ENCODE measurements around the gene PAOX.

The PAOX gene

DNA sequence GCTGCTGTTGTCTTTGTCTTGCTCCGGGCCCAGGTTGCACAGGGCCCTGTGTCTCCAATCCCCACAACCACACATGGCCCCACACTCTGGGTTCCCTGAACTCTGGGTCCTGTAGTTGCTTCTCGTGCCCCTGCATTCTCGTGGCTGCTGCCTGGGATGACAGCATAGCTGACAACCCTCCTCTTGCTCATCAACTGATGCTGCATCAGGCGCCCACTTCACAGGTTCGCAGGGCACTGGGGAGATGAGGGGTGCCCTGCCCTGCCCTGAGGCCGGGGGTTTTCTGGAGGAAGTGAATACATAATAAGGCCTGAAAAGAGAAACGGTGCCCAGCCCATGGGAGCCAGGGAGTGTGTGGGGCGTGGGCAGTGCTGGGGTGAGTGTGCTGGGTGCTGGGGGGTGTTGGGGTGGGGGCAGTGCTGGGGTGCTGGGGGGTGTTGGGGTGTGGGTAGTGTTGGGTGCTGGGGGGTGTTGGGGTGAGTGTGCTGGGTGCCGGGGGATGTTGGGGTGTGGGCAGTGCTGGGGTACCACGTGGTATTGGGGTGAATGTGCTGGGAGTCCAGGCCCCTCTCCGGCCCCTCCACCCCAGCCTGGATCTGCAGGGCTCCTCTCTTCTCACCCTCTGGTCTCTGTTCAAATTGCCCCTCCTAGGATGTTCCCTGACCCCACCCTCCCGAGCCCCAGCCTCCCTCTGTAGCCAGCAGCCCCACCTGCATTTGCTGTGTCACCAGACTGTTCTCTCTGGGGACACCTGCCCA lies 12.9 kb downstream of the PAOX start:
- TF ChIP-seq, protein P1, sequence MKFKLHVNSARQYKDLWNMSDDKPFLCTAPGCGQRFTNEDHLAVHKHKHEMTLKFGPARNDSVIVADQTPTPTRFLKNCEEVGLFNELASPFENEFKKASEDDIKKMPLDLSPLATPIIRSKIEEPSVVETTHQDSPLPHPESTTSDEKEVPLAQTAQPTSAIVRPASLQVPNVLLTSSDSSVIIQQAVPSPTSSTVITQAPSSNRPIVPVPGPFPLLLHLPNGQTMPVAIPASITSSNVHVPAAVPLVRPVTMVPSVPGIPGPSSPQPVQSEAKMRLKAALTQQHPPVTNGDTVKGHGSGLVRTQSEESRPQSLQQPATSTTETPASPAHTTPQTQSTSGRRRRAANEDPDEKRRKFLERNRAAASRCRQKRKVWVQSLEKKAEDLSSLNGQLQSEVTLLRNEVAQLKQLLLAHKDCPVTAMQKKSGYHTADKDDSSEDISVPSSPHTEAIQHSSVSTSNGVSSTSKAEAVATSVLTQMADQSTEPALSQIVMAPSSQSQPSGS (tag by site-specific recombination; IDR thresholded peaks at IDR 0.05; ENCODE audit: low read depth): no peak
- TF ChIP-seq ZNF514 (tag by site-specific recombination; IDR thresholded peaks at IDR 0.05) (no peak), KLF7 (tag by site-specific recombination; IDR thresholded peaks at IDR 0.05; ENCODE audit: borderline replicate concordance) (no peak), SP2 (tag by site-specific recombination; IDR thresholded peaks at IDR 0.05) (no peak), ZNF112 (tag by site-specific recombination; IDR thresholded peaks at IDR 0.05) (no peak), WT1 (tag by site-specific recombination; IDR thresholded peaks at IDR 0.05) (no peak), ZNF670 (tag by site-specific recombination; IDR thresholded peaks at IDR 0.05; ENCODE audit: low read depth) (no peak), SETDB1 (IDR thresholded peaks at IDR 0.05; ENCODE audit: insufficient read length, low read length) (no peak), ZNF311 (tag by site-specific recombination; IDR thresholded peaks at IDR 0.05; ENCODE audit: borderline replicate concordance) (no peak)
- ChIA-PET POLR2A (no interaction called here), CTCF (no interaction called here)
- Histone ChIP-seq H3K27ac (ENCODE audit: extremely low read depth, low read depth, low read length) (no peak overlapping the region), H3K9me3 (ENCODE audit: control insufficient read depth, insufficient read depth, low read depth, low read length) (no peaks in the 10 kb centered on the region), H3K36me3 (ENCODE audit: control insufficient read depth in 2 of 2, insufficient read depth in 1 of 2, low read length in 2 of 2) (peaks cover 0 to 17% of the 10 kb centered on the region in 2 experiments; a peak in 1 of 3 replicates), H3K4me1 (ENCODE audit: control insufficient read depth, insufficient read depth, low read length) (0 out of 2 replicates have a peak, but pooled peaks cover 2% of the 10 kb centered on the region), H3K4me3 (ENCODE audit: low read depth, low read length) (no peak overlapping the region)

DNA sequence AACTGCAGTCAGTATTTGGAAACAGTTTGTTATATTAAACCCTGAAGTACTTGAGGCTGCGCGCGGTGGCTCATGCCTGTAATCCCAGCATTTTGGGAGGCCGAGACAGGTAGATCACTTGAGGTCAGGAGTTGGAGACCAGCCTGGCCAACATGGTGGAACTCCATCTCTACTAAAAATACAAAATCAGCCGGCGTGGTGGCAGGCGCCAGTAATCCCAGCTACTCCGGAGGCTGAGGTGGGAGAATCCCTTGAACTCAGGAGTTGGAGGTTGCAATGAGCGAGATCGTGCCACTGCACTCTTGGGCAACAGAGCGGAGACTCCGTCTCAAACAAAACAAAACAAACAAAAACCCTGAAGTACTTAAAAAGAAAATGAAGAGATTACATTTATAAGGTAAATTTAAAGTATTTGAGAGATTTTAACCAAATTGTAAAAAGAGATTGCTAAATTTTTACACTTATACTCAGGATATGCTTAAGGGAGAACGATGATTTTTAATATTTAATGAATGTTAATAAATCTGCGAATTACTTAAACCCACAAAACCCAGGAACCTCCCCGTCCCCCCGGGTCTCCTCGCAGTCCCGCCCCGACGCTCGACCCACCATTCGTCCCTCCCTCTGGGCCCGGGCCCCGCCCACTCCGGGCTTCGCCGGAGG lies 14.5 kb downstream of the PAOX start:
- Histone ChIP-seq H3K27ac (ENCODE audit: extremely low read depth, low read depth, low read length) (peak overlapping the region; percentile 36; the same call in 1 of the 2 replicates), H3K4me1 (ENCODE audit: control insufficient read depth, insufficient read depth, low read length) (0 out of 2 replicates have a peak, but pooled peaks cover 2% of the 10 kb centered on the region), H3K36me3 (ENCODE audit: control insufficient read depth in 2 of 2, insufficient read depth in 1 of 2, low read length in 2 of 2) (peaks cover 5 to 31% of the 10 kb centered on the region in 2 experiments; a peak in 2 of 3 replicates), H3K9me3 (ENCODE audit: control insufficient read depth, insufficient read depth, low read depth, low read length) (no peaks in the 10 kb centered on the region), H3K4me3 (ENCODE audit: low read depth, low read length) (no peak overlapping the region)
- CTCF ChIA-PET: no interaction called here
- TF ChIP-seq IKZF3 (tag by site-specific recombination; IDR thresholded peaks at IDR 0.05) (no peak), ZNF248 (tag by site-specific recombination; IDR thresholded peaks at IDR 0.05) (no peak), ZNF394 (tag by site-specific recombination; IDR thresholded peaks at IDR 0.05; ENCODE audit: borderline replicate concordance) (peak; percentile 86; the same call in 1 of the 2 replicates), ZNF311 (tag by site-specific recombination; IDR thresholded peaks at IDR 0.05; ENCODE audit: borderline replicate concordance) (no peak), ZFP41 (tag by site-specific recombination; IDR thresholded peaks at IDR 0.05; ENCODE audit: borderline replicate concordance) (no peak)
- TF ChIP-seq, protein P2, sequence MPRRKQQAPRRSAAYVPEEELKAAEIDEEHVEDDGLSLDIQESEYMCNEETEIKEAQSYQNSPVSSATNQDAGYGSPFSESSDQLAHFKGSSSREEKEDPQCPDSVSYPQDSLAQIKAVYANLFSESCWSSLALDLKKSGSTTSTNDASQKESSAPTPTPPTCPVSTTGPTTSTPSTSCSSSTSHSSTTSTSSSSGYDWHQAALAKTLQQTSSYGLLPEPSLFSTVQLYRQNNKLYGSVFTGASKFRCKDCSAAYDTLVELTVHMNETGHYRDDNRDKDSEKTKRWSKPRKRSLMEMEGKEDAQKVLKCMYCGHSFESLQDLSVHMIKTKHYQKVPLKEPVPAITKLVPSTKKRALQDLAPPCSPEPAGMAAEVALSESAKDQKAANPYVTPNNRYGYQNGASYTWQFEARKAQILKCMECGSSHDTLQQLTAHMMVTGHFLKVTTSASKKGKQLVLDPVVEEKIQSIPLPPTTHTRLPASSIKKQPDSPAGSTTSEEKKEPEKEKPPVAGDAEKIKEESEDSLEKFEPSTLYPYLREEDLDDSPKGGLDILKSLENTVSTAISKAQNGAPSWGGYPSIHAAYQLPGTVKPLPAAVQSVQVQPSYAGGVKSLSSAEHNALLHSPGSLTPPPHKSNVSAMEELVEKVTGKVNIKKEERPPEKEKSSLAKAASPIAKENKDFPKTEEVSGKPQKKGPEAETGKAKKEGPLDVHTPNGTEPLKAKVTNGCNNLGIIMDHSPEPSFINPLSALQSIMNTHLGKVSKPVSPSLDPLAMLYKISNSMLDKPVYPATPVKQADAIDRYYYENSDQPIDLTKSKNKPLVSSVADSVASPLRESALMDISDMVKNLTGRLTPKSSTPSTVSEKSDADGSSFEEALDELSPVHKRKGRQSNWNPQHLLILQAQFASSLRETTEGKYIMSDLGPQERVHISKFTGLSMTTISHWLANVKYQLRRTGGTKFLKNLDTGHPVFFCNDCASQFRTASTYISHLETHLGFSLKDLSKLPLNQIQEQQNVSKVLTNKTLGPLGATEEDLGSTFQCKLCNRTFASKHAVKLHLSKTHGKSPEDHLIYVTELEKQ (tag by site-specific recombination; IDR thresholded peaks at IDR 0.05; ENCODE audit: borderline replicate concordance): no peak
- TF ChIP-seq, protein P3, sequence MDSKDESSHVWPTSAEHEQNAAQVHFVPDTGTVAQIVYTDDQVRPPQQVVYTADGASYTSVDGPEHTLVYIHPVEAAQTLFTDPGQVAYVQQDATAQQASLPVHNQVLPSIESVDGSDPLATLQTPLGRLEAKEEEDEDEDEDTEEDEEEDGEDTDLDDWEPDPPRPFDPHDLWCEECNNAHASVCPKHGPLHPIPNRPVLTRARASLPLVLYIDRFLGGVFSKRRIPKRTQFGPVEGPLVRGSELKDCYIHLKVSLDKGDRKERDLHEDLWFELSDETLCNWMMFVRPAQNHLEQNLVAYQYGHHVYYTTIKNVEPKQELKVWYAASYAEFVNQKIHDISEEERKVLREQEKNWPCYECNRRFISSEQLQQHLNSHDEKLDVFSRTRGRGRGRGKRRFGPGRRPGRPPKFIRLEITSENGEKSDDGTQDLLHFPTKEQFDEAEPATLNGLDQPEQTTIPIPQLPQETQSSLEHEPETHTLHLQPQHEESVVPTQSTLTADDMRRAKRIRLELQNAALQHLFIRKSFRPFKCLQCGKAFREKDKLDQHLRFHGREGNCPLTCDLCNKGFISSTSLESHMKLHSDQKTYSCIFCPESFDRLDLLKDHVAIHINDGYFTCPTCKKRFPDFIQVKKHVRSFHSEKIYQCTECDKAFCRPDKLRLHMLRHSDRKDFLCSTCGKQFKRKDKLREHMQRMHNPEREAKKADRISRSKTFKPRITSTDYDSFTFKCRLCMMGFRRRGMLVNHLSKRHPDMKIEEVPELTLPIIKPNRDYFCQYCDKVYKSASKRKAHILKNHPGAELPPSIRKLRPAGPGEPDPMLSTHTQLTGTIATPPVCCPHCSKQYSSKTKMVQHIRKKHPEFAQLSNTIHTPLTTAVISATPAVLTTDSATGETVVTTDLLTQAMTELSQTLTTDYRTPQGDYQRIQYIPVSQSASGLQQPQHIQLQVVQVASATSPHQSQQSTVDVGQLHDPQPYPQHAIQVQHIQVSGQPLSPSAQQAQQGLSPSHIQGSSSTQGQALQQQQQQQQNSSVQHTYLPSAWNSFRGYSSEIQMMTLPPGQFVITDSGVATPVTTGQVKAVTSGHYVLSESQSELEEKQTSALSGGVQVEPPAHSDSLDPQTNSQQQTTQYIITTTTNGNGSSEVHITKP (tag by site-specific recombination; IDR thresholded peaks at IDR 0.05): peak; percentile 88
- POLR2A ChIA-PET: interaction anchor here (0.9 to 1.3 kb wide), 2 partner anchors 20 to 25 kb away, joined by 3 to 4 read pairs; partner anchors contain the start of gene ECHS1

Measured in HEK293 (cell line).